ENCODE measurements around the gene TRAPPC1.

- no peak for TF ChIP-seq POLR2AphosphoS5 (IDR thresholded peaks at IDR 0.05; ENCODE audit: low read depth, low read length)
- no peak for TF ChIP-seq SIN3A (IDR thresholded peaks at IDR 0.05; ENCODE audit: borderline replicate concordance, insufficient read depth, low read length)
- no peak for TF ChIP-seq TAF1 (IDR thresholded peaks at IDR 0.05; ENCODE audit: borderline replicate concordance, insufficient read depth, low read length)
- no peak for TF ChIP-seq REST (IDR thresholded peaks at IDR 0.05; ENCODE audit: insufficient read depth in 1 of 2, low read depth in 2 of 2, low read length in 2 of 2)
- no peak for TF ChIP-seq FOXP2 (optimal IDR thresholded peaks at IDR 0.05; ENCODE audit: borderline replicate concordance, extremely low read depth, extremely low read length, insufficient read depth)
Measured at GRCh38 chr17:7961421-7961820, 29.7 kb upstream of the TRAPPC1 start.

Data from PFSK-1 (cell line).